CD4-positive, alpha-beta T cell treated with Interleukin-6 at 100 ng/mL for 8 hours (primary cell): ENCODE results near the gene SRRM5.
A peak's percentile ranks its signal among the peaks of the same experiment; 100 is the strongest.
"Not testable (repeated sequence)": the region's sequence is repeated elsewhere in the genome, so short reads cannot be mapped to it uniquely, and the experiment has no call there.

Experiments
- DNase-seq: peaks from one replicate; pipeline ENCODE4 v3.0.0-alpha.2; 2020; ENCODE audit warnings: mixed read lengths, low spot score

SRRM5 gene

DNA sequence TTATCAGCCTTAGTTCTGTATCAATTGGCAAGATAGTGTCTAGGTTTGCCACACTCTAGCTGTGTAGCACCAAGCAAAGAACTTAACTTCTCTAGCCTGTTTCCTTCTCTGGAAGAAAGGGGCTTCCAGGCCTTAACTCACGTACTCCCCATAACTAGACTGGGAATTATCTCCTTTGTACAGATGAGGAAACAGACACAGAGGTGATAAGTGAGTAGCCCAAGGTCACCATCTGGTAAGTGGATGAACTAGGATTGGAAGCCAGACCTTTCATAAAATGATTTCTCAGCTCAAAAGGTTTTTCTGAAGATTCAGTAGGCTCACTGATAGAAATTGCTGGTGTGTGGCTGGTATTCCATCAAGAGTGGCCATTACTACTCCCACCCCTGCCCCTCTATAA, 4.4 kb downstream of the SRRM5 start:
- DNase-seq = no peak

DNA sequence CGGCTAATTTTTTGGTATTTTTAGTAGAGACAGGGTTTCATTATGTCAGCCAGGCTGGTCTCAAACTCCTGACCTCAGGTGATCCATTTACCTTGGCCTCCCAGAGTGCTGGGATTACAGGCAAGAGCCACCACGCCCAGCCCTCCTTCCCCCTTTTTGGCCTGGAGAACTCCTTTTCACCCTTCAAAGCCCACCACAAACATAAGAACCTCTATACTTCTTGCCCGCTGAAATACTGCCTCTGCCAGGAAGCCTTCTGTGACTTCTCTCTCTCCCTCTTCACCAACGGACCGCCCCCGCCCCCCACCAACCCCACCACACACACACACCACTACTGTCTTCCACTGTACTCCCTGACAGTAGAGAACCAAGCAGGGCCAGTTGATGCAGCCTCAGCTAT, 5.1 kb downstream of the SRRM5 start:
- DNase-seq = no peak

DNA sequence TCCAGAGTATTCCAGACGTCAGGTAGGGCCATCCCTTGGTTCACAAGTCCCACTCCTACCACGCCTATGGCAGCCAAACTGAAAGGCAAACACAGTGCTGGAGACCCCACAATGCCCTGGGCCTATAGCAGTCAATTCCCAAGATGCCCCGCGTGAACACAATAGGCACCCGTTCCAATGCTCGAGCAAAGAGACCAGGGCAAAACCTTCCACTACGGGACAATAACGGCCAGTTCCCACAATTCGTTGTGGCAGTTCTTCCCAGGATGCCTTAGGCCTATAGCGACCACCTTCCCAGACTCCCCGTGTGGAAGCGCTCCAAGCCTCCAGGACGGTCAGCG, 7.0 kb downstream of the SRRM5 start:
- peak; percentile 25 for DNase-seq

DNA sequence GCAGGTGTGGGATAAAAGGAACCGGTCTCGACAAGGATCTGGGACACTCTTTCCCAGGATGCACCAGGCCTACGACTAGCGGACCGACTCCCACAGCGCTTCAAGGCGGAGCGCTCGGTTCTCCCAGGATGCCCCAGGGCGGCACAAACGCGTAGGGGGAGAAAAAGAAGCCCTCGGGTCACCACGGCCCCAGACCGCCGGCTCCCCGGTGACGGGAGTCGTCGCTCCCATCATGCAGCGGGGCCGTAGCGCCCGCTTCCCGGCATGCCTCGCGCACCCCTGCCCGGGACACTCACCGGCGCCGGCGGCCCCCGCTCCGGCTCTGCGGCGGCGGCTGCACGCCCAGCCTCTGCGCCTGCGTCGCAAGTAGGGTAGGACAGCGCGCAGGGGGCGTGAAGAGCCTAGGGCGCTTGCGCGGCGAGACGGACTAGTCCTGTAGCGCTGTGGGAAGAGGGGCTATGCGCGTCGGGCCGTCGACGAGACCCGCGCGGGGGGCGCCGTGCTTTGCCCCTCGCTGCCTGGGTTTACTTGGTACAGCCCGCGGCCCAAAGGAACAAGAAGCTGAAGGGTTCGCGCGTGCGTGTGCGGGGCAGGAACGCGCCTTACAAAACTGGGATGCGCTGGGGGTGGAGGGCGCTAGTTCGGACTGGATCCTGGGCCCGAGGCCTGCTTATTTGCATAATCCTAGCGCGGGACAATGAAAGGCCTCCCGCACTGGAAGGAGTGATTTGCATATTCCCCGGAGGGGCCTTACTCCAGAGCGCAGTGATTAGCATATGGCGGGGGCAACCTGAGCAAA, 7.6 kb downstream of the SRRM5 start, which contains the start of gene ZNF428:
TSS of gene ZNF428 (minus strand) at position 368 of the 799 bp plus-strand sequence. CDS start 5,325 bp downstream, outside the sequence.
- DNase-seq = peak; percentile 86

DNA sequence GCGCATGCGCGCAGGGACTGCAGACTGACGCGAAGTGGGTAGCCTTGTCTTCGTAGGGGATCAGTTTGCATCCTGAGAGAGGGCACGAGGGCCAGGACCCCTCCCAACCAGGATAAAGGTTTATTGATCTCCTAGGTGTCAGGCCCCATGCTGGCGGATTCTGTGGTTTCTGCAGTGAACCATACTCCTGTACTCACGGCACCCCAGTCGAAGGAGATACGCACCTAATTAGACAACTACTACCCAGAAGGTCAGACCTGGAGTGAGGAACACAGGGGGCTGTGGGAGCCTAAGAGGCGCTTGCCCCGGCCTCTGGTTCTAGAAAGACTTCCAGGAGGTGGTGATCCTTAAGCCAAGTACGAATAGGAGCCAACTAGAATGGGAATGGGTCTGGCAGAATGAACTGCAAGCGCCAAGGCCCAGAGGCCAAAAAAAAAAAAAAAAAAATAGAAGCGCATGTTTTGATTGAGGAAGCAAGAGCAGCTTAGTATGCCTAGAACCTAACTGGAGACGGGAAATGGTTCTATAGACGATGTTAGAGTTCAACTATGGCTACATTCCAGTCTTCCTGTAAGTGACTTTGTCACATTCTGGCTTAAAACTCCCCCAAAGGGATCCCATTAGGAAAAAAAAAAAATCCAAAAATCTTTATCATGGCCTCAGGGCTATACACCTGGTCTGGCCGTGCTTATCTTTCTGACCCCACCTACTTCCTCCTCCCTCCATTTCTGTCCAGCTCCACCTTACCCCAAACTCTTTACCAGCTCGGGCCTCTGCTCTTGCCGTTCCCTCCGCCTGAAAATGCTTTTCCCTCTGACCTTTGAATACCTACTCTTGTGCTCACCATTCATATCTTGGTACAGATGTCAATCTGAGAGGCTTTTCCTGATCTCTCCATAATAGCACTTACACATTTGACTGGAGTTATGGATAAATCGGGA, 8.4 kb downstream of the SRRM5 start:
- no peak for DNase-seq

DNA sequence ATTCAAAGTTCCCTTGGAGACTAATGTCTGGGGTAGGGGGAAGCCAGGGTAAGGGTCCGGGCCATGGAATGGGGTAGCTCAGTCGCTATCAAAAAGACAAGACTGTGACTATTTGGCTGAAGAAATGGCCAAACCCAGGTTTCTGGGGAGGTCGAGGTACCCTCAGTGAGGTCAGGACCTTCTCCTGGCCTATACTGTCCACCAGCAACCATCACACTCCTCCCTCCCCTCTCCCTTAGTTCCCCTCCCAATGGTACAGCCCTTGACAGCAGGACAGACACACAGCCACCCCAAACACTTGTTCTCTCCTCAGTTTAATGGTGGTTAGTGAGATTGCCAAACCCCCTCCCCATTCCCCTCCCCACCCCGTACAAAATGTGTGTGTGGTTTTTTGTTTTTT, 10.2 kb downstream of the SRRM5 start:
- DNase-seq = no peak

DNA sequence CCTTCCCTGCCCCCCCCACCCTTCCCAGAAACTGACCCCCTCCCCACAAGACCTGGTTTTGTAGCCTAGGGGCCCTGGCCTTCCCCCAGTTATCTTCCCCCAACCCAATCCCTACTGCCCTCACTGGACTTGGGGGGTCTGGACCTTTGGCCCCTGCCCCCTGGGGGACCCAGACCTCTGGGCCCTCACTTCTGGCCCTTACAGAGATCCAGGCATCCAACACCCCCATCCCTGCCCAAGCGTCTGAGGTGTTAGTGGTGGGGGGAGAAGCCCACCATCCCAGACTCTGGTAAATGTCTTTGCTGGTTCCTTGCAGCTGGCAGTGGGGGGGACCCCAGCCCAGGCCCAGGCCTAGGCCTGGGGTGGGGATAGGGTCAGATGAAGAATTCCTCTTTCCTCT, 11.1 kb downstream of the SRRM5 start:
- no peak for DNase-seq

DNA sequence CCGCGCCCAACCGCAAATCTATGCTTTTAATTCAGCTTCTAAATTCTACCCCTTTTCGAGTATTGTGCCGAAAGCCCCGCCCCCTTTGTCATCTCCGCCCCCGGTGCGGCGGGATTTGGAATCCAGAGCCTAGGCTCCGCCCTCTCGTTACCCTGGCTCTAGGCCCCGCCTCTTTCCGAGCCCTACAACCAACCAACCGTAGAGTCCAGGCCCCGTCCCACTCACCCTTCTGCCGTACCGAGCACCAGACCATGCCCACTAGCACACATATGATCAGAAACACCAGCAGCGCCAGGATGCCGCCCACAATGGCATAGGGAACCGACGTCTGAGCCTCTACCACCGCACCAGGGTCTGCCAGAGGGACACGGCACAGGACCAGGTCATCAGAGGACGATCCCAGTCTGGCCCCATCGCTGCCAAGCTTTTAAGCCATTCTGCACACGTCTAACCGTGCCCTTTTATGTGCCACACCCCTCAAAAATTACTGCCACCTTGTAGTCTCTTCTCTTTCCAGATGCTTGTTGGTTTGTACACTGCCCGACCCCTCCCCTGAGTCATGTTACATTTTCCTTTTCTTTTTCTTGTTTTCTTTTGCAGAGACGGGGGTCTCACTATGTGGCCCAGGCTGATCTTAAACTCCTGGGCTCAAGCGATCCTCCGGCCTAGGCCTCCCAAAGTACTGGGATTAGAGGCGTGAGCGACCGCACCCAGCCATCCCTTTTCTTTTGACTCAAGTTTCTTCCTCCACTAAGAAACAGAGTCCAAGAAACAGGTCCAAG, 12.2 kb downstream of the SRRM5 start:
- no peak for DNase-seq

DNA sequence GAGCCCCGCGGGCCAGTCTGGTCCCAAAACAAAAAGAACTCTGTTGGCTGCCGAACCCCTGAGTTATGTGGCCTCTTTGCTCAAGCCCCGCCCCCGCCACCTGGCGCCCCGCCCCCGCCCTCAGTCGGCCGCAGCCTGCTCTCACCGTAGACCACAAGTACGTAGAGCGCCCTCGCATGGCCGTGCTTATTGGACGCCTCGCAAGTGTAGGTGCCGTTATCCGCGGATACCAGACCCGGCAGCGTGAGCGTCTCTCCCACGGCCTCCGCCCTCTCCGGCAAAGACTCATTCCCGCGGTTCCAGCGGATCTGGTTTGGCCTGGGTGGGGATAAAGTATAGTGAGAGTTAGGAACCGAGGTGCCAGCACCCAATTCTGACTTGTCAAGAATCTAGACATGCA, 13.0 kb downstream of the SRRM5 start:
- DNase-seq = peak; percentile 84

DNA sequence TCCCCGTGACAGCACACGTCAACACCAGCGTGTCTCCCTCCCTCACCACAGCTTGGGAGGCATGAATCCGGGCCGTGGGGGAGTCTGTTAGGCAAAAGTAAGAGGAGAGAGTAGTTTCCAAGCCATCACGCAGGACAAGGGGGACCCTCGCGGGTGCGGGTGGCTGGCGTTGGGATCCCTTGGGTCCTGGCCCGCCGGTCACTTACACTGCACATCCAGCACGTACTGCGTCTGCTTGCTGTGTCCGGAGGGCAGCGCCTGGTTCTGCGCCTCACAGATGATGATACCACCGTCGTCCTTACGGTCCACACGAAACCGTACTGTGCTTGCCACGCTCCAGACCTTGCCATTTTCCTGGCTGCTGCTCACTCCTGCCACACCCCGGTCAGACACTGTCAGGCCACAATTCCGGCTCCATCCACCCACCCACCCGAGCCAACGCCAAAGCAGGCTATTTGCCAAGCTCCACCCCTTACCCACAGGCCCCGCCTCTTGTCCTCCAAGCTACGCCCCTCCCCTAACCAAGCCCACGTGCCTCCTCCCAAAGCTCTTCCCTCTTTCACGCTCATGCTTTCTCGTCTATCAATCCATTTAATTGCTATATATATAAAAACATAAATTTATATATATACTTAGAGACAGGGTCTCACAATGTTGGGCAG, 14.2 kb downstream of the SRRM5 start:
- DNase-seq = no peak

DNA sequence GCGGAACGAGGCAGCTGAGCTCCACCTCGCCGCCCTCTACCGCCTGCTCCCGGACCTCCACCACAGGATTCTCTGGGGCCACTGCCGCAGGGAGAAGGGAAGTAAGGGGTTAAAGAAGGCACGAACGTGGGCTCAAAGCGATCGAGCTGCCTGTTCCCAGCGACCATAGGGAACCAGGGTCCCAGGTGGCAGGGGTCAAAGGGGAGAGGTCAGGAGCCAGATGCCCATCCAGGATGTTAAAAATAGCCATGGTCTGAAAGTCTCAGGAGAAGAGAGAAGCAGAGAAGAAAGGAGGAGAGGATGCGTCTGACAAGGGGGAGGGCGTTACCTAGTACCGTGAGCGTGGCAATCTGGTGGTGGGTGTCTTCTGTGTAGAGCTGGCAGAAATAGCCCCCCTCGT, 14.9 kb downstream of the SRRM5 start:
- no peak for DNase-seq

DNA sequence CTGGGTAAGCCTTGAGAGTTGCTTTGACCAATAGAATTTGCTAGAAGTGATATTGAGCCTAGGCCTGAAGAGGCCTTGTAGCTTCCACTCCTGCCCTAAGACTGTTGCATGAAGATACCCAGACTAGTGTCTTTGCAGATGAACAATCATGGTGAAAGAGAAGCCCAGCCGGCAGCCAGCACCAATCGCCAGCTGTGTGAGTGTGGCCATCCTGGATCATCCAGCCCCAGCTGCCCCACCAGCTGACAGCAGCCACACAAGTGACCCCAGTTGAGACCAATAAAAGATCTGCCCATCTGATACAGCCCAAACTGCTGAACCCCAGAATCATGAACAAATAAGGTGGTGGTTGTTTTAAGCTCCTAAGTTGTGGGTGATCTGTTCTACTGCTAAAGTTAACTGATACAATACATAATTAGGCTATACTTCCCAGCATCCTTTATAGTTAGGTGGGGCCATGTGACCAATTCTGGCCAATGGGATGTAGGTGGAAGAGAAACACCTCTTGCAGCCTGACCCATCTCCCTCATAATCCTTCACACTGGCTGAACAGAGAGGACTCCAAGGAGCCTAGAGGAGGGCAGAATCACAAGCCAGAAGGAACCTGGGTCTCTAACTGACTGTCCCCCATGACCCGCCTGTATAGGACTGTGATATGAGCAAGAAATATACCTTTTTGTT, 16.9 kb downstream of the SRRM5 start:
- DNase-seq = no peak

DNA sequence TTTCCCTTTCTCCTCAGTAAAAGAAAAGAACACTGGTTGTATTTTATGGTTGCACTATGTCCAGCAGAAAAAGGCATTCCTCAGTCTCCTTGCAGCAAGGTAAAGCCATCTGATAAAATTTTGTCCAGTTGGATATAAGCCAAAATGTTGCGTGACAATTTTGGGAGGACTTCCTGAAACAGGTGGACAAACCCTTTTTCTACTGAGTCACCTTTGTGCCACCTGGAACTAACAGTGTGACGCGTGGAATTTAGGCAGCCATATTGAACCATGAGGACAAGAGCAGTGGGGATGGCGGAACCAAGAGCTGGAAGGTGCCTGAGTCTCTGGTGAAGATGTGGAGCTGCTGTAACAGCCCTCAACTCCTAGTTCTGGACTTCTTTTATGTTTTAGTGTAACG, 19.6 kb downstream of the SRRM5 start:
- DNase-seq = no peak

DNA sequence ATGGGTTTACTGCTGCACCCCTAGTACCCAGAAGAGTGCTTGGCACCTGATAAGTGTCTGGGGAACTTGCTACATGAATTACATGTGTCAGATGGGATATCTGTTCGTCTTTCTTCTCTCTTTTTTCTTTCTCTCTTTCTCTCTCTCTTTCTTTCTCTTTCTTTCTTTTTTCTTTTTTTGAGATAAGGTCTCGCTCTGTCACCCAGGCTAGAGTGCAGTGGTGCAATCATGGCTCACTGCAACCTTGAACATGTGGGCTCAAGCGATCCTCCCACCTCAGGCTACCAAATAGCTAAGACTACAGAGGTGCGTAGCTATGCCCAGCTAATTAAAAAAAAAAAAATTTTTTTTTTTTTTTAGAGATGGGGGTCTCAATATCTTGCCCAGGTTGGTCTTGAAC, 21.6 kb downstream of the SRRM5 start:
- no peak for DNase-seq

DNA sequence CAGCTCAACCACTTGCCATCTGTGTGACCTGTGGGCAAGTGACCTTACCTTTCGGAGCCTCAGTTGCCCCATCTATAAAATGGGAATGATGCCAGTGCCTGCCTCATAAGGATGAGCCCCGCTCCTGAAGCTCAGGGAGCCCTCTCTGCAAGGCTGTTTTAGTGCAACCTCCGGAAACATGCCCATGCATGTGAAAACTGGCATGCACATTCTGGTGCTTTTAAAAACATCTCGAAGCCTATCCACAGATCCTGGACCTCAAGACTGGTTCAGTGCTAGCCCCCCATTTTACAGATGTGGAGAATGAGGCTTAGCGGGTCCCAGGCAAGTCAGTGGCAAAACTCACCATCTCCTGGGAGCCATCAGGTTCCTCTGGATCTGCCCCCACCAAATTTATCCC, 22.2 kb downstream of the SRRM5 start:
- DNase-seq = no peak

DNA sequence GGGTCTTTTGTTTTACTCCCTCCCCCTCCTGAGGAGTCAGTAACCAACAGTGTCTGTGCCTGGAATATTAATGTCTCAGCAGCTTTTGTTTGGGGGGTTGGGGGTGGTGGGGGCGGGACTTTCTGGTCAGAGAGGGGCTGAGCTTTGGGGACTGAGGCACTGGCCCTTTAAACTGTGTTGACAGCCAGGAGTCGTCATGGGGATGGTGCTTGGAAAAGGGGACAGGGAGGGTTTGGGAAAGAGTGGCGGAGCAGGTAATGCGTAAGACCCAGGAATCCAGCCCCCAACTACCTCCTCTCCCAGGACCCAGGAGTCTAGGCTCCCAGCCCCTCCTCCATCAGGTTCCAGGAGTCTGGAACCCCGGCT, 22.6 kb downstream of the SRRM5 start:
- DNase-seq = no peak

DNA sequence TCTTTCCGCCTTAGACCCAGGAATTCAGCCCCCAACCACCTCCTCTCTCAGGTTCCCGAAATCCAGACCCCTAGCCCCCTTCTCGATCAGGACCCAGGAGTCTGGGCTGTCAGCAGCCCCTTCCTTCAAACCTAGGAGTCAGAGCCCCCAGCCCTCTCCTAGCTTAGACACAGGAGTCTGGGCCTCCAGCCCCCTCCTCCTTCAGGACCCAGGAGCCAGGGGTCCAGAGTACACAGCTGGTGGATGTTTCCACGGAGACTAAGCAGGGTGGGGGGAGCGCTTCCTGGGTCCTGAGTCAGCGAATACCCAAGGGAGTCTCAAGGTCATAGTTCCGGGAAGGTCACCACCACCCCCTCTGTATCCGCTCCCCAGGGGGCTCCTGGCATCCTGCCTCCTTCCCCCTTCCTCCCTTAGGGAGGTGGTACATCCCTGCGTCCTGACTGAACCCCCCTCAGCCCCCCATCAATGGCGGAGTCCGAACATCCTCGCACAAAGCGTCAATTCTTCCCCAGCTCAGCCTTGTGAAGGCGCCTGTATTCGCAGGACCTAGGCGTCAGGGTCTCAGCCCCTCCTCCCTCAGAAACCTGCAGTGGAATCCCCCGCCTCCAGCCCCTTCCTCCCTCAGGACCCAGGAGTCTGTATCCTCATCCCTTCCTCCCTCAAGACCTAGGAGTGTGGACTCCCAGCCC, 23.1 kb downstream of the SRRM5 start:
- no peak for DNase-seq

DNA sequence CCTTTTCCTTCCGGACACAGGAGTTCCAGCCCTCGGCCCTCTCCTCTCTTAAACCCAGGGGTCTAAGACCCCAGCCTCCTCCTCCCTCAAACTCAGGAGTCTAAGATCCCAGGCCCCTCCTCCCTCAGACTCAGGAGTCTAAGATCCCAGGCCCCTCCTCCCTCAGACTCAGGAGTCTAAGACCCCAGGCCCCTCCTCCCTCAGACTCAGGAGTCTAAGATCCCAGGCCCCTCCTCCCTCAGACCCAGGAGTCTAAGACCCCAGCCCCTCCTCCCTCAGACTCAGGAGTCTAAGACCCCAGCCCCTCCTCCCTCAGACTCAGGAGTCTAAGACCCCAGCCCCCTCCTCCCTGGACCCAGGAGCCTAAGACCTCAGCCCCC, 23.7 kb downstream of the SRRM5 start:
- not testable (repeated sequence) for DNase-seq

DNA sequence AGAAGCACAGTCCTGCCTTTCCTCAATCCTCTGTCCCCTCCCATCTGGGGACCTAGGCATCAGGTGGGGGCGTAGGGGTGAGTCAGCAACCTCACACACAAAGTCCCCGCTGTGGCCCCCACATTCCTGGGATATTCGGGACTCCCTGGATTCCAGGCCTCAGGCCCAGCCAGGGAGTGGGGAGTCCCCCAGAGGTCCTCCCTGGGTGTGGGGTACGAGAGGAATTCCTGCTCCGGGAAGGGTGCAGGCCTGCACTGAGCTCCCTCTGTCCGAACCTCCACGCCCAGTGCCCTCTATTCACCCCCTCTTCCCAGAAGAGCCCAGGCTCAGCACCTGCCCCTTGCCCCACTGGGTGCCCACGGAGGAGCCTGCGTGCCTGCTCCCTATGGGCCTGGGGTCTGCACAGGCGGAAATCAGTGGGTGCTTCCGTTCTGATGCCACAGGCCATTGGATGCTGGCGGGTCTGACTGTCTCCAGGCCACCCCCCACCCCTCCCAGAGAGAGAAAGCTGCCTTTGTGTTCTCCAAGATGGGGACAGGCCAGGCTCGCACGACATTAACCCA, 24.3 kb downstream of the SRRM5 start:
- DNase-seq = no peak

DNA sequence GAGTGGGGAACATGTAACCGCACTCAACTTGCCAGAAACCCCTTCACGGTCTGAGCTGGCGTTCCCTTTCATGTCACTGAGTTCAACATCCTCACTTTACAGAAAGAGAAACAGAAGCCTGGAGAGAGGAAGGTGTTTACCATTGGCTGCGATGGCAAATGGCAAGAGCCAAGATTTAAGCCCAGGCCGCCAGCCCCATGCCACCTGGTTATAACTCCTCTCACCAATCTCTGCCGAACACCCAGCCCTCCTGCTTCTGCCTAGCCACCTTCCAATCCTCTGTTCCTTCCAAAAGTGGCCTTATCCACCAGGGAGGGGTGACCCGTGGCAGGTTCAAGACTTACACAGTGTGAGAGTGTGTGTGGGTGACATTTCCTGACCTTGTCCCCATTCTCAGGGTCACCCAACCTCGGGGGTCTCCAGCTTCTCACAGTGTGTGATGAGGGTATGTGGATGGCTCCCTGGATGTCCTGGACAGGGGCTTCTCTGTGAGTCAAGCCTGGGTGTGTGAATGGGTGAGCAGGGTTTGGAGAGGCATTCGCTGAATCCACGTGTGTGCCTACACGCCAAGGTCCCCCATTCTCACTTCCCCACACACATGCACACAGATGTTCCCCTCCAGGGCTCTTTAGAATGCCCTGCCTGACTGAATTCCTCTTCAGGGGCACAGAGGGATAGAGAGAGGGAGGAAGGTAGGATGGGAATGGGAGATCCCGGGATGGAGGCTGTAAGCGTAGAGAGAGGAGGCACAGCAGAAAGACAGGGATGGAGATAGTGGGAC, 26.5 kb downstream of the SRRM5 start:
- no peak for DNase-seq
